ENCODE results near the gene KCP. TPM values are rescaled to one million over a fixed set of nuclear protein-coding genes. Genes with fewer than 3 reads are reported as not detected.

The KCP gene
- total and polyA plus RNA-seq, 2 of the 13 experiments (the other 11 are each of a cell fraction or from before 2014, with no cell fraction given): 0.37 to 1.0 TPM

GRCh38 chr7:128879461-128879938 lies 31.0 kb downstream of the KCP start:
- intact Hi-C loops (cut with micrococcal nuclease; ENCODE audit: unreplicated experiment) (loop anchor here (2.0 kb wide), 1 partner anchor 85 kb away; no protein-coding TSS in a partner anchor), in situ Hi-C loops (cut with HindIII; ENCODE audit: extremely low pct_ligation_motif_present, low pct_unique_long_range_greater_than_20kb) (loop anchor here (25.0 kb wide), 1 partner anchor 442 kb away; no protein-coding TSS in a partner anchor)
- Histone ChIP-seq H3K4me3 (replicated peaks in 1 of 3; ENCODE audit: insufficient read depth in 1 of 3, low read depth in 2 of 3, low read length in 3 of 3) (peak overlapping the region in 1 of 3 experiments; percentile 34; a peak in 1 of 6 replicates), H3K79me2 (ENCODE audit: insufficient read depth, low read length) (no peaks in the 10 kb centered on the region), H3K36me3 (replicated peaks in 1 of 2; ENCODE audit: control insufficient read depth in 1 of 2, insufficient read depth in 2 of 2, low read length in 2 of 2) (no peaks in the 10 kb centered on the region), H3K4me1 (ENCODE audit: insufficient read depth, low read length) (peaks cover 27% of the 10 kb centered on the region), H3K27me3 (ENCODE audit: control insufficient read depth in 1 of 2, insufficient read depth in 2 of 2, low read length in 2 of 2) (no peaks in the 10 kb centered on the region), H3K9ac (ENCODE audit: insufficient read depth, low read depth, low read length) (no peak overlapping the region), H3K4me2 (ENCODE audit: low read depth, low read length) (peak overlapping the region; percentile 43), H3K9me3 (ENCODE audit: low read length) (no peaks in the 10 kb centered on the region), H2AFZ (ENCODE audit: low read length) (no peak overlapping the region), H3K27ac (ENCODE audit: extremely low read length, insufficient read depth, low read length) (no peak overlapping the region), H4K20me1 (ENCODE audit: insufficient read depth, low read length) (no peaks in the 10 kb centered on the region)
- no peak for FAIRE-seq
- ATAC-seq: peak; percentile 37
- POLR2A ChIA-PET: no interaction called here
- WGBS (ENCODE audit: low lambda C conversion rate): 76% methylated on average over 12 of the region's 19 CpGs
- no TSS peak for BruUV-seq (replicated peaks)
- DNase-seq (ENCODE audit: low spot score): no peak
- TF ChIP-seq ZNF317 (CRISPR knock-in tag; IDR thresholded peaks at IDR 0.05) (no peak), HNRNPK (IDR thresholded peaks at IDR 0.05; ENCODE audit: low read depth, low read length, poor library complexity, severe bottlenecking) (no peak), USF2 (IDR thresholded peaks at IDR 0.05; ENCODE audit: low read depth, low read length) (no peak), USF2 (CRISPR knock-in tag; IDR thresholded peaks at IDR 0.05; ENCODE audit: borderline replicate concordance) (peak; percentile 50; the same call in 1 of the 2 replicates), ZFX (CRISPR knock-in tag; IDR thresholded peaks at IDR 0.05; ENCODE audit: low read depth) (0 out of 2 replicates have a peak, but pooled peaks have one; percentile 8), BORCS8-MEF2B (CRISPR knock-in tag; IDR thresholded peaks at IDR 0.05) (0 out of 2 replicates have a peak, but pooled peaks have one; percentile 37), CSRNP1 (CRISPR knock-in tag; IDR thresholded peaks at IDR 0.05) (0 out of 2 replicates have a peak, but pooled peaks have one; percentile 38), REPIN1 (CRISPR knock-in tag; IDR thresholded peaks at IDR 0.05; ENCODE audit: borderline replicate concordance, low read depth) (peak; percentile 26; the same call in 1 of the 2 replicates), ARID2 (CRISPR knock-in tag; IDR thresholded peaks at IDR 0.05; ENCODE audit: borderline replicate concordance) (0 out of 2 replicates have a peak, but pooled peaks have one; percentile 51)
- CTCF ChIA-PET (ENCODE audit: low intra/inter-chr PET ratio, low total read pairs): interaction anchor here (2.1 kb wide), 1 partner anchor 38 kb away, joined by 11 read pairs; no protein-coding TSS in a partner anchor
